ENCODE data around the gene DCP2. TPM values are rescaled to one million over a fixed set of nuclear protein-coding genes. Genes with fewer than 3 reads are reported as not detected.

Gene DCP2
- total RNA-seq (2013; cell fraction: nucleolus; rRNA removed) = 124 and 133 TPM in 2 replicates
- total RNA-seq (2014; rRNA removed) (49.6 and 51.7 TPM in 2 replicates), total RNA-seq (2014; rRNA removed; fragmentation: Illumina TruSeq; extraction: Trizol) (59.3 and 61.8 TPM in 2 replicates), total RNA-seq (2021) (81.6 and 82.2 TPM in 2 replicates), polyA plus RNA-seq (2011; rRNA removed) (34.7 and 51.7 TPM in 2 replicates), polyA plus RNA-seq (2014; fragmentation: Illumina TruSeq; extraction: Trizol) (43.8 and 54.2 TPM in 2 replicates), polyA plus RNA-seq (2014; fragmentation: Nextera tagmentation; extraction: Ambion mirVana) (10 to 100 TPM; 23.4 to 25.3 TPM), polyA plus RNA-seq (2014; rRNA removed) (30.6 and 34.6 TPM in 2 replicates), polyA plus RNA-seq (2016; fragmentation: Nextera tagmentation; extraction: Ambion mirVana) (10 to 100 TPM; 51.0 to 55.1 TPM), polyA minus RNA-seq (2011; rRNA and poly(A)+ RNA removed) (57.8 and 67.6 TPM in 2 replicates), Bru-seq, nascent RNA (percentile 93 among the genes with signal in this experiment), BruChase-seq, experiment 1, labeled RNA remaining after a 6-hour chase (percentile 94 among the genes with signal in this experiment), BruChase-seq, experiment 2, labeled RNA remaining after a 2-hour chase (percentile 96 among the genes with signal in this experiment)
- 21.7 TPM for polyA plus RNA-seq (2011; ENCODE audit: low read depth)
- 20.5 and 25.7 TPM in 2 replicates for polyA plus RNA-seq (2011; cell fraction: cytosol; rRNA removed)
- 16.9 and 19.4 TPM in 2 replicates for polyA plus RNA-seq (2011; cell fraction: nucleus; rRNA removed)
- 25.6 and 28.8 TPM in 2 replicates for polyA plus RNA-seq (2012)
- polyA minus RNA-seq (2011; cell fraction: cytosol; rRNA and poly(A)+ RNA removed) = 18.4 and 18.5 TPM in 2 replicates
- 50.8 and 62.6 TPM in 2 replicates for polyA minus RNA-seq (2011; cell fraction: nucleus; rRNA and poly(A)+ RNA removed)
- long read RNA-seq, experiment 1, full-length matches to known transcripts = 11 of 26 reads
- long read RNA-seq, experiment 1, partial matches to known transcripts = 1 of 26 reads
- long read RNA-seq, experiment 1, other reads (novel, unspliced or antisense) = 14 of 26 reads
- long read RNA-seq, experiment 2, full-length matches to known transcripts = 61 of 152 reads
- long read RNA-seq, experiment 2, partial matches to known transcripts = 36 of 152 reads
- long read RNA-seq, experiment 2, other reads (novel, unspliced or antisense) = 55 of 152 reads

DNA sequence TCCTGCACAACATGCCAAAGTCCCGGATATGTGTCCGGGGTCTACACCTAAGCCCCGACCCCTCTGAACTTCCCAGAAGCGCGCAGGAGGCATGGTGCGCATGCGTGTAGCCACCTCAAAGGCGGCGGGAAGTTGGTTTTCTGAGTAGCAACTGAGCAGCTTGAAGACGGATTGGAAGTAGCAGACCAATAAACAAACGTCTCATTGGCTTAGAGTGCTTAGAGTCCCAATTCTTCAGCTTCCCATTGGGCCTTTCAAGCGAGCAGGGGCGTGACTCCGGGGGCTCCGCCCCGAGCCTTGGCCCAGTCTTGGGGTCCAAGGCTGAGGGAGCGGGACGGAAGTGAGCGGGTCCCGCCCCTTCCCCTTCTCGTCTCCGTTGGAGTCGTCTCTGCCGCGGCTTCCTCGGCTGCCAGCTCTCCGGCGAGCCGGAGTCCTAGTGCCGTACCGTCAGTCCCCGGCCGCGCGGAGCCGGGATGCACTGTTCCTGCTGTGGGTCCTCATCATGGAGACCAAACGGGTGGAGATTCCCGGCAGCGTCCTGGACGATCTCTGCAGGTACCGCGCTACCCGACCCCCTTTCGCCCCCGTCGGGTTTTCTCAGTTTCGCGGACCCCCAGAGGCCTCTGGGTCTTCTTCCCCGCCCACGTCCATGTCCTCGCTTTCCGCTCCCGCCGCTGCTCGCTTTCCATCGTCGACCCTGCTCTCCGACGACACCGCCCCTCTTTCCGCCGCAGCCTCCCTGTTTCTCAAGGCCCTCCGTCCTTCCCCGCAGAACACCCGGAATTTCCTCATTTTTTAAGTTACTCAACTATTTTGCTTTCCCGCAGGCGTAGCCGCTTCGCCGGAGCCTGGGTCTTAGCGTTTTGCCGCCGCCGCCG lies at the start of gene DCP2:
DCP2 (plus strand) TSS at position 367 of the 878 bp plus-strand sequence; CDS start at position 503, 136 bp downstream.
- WGBS (ENCODE audit: insufficient coverage, insufficient replicate concordance, low lambda C conversion rate, missing lambda C conversion rate) = under 1% methylated on average over 72 of the region's 75 CpGs
- Histone ChIP-seq H3K9ac (ENCODE audit: control insufficient read depth, insufficient read depth, low read length) (peak within 1 kb of the TSS; percentile 94), H2AFZ (ENCODE audit: control insufficient read depth, low read depth, low read length) (peak within 1 kb of the TSS; percentile 86), H3K36me3 (ENCODE audit: control insufficient read depth in 2 of 2, insufficient read depth in 2 of 2, low read length in 1 of 2) (peaks cover 0 to 1% of the 10 kb centered on the region in 2 experiments; a peak in 1 of 4 replicates), H3K27me3 (replicated peaks in 1 of 2; ENCODE audit: control insufficient read depth in 2 of 2, insufficient read depth in 2 of 2, low read length in 1 of 2) (no peaks in the 10 kb centered on the region), H4K20me1 (ENCODE audit: control insufficient read depth, insufficient read depth) (no peaks in the 10 kb centered on the region), H3K4me3 (peak within 1 kb of the TSS; percentile 97), H3K9me3 (replicated peaks; ENCODE audit: control insufficient read depth, insufficient read depth, low read length) (no peaks in the 10 kb centered on the region), H3K27ac (ENCODE audit: control insufficient read depth, insufficient read depth) (peak within 1 kb of the TSS; percentile 88), H3K4me1 (ENCODE audit: control insufficient read depth, insufficient read depth, low read length) (no peaks in the 10 kb centered on the region; the same call in 1 of the 2 replicates), H3K4me2 (ENCODE audit: control insufficient read depth, insufficient read depth) (peak within 1 kb of the TSS; percentile 86), H3K79me2 (ENCODE audit: control insufficient read depth, insufficient read depth, low read length) (peaks cover 51% of the 10 kb centered on the region)
- intact Hi-C loops (cut with micrococcal nuclease; ENCODE audit: unreplicated experiment) (loop anchor here (2.0 to 5.0 kb wide), 3 partner anchors 54 to 541 kb away; partner anchors contain the start of gene REEP5), in situ Hi-C loops (cut with MboI) (loop anchor here (25.0 kb wide), 1 partner anchor 1436 kb away; no protein-coding TSS in a partner anchor)
- RAD21 ChIA-PET (ENCODE audit: unreplicated experiment) = interaction anchor here (1.0 to 1.8 kb wide), 13 partner anchors 9 to 545 kb away, joined by 3 to 12 read pairs (median 5); partner anchors contain the start of genes REEP5 and SRP19
- FAIRE-seq (peak; percentile 96), ATAC-seq (peak; percentile 97), DNase-seq (ENCODE audit: low read depth, low spot score) (peak; percentile 99)
- SMC1A ChIA-PET (ENCODE audit: uncharacterized antibody, unreplicated experiment) = interaction anchor here (0.6 to 3.9 kb wide), 14 partner anchors 9 to 1360 kb away, joined by 3 to 33 read pairs (median 4); partner anchors contain the start of gene REEP5
- POLR2A ChIA-PET = interaction anchor here (1.0 to 1.5 kb wide), 13 partner anchors 8 to 1731 kb away, joined by 3 to 20 read pairs (median 4); partner anchors contain the start of gene REEP5
- CTCF ChIA-PET = interaction anchor here (0.5 to 2.9 kb wide), 9 partner anchors 10 to 635 kb away, joined by 3 to 11 read pairs (median 4); partner anchors contain the start of genes REEP5 and SRP19
- BruUV-seq (replicated peaks) = no TSS peak
- TF ChIP-seq FOS (IDR thresholded peaks at IDR 0.05; ENCODE audit: borderline replicate concordance, extremely low read depth, insufficient read length) = peak; percentile 74
- TF ChIP-seq ZNF622 (IDR thresholded peaks at IDR 0.05) = no peak
- TF ChIP-seq RELA (IDR thresholded peaks at IDR 0.05; ENCODE audit: borderline replicate concordance, partially characterized antibody) = no peak
- TF ChIP-seq ATF3 (IDR thresholded peaks at IDR 0.05; ENCODE audit: borderline replicate concordance, extremely low read depth, low read depth, low read length) = no peak
- no peak for TF ChIP-seq NFXL1 (IDR thresholded peaks at IDR 0.05; ENCODE audit: borderline replicate concordance)
- no peak for TF ChIP-seq WRNIP1 (IDR thresholded peaks at IDR 0.05; ENCODE audit: borderline replicate concordance, low read depth, low read length)
- TF ChIP-seq MTA2 (IDR thresholded peaks at IDR 0.05; ENCODE audit: low read depth) = peak; percentile 39; the same call in 1 of the 2 replicates
- no peak for TF ChIP-seq SRF (IDR thresholded peaks at IDR 0.05; ENCODE audit: low read depth in 2 of 2, low read length in 2 of 2)
- peak; percentile 74 for TF ChIP-seq NBN (IDR thresholded peaks at IDR 0.05)
- TF ChIP-seq ETV6 (conservative IDR thresholded peaks at IDR 0.05 in 1 of 2, IDR thresholded peaks at IDR 0.05 in 1 of 2; ENCODE audit: borderline replicate concordance in 1 of 2, low read depth in 1 of 2) = peak in 1 of 2 experiments; percentile 61; a peak in 1 of 4 replicates
- no peak for TF ChIP-seq SMC3 (IDR thresholded peaks at IDR 0.05; ENCODE audit: borderline replicate concordance, low read length)
- TF ChIP-seq, protein P1, sequence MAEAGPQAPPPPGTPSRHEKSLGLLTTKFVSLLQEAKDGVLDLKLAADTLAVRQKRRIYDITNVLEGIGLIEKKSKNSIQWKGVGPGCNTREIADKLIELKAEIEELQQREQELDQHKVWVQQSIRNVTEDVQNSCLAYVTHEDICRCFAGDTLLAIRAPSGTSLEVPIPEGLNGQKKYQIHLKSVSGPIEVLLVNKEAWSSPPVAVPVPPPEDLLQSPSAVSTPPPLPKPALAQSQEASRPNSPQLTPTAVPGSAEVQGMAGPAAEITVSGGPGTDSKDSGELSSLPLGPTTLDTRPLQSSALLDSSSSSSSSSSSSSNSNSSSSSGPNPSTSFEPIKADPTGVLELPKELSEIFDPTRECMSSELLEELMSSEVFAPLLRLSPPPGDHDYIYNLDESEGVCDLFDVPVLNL (IDR thresholded peaks at IDR 0.05; ENCODE audit: low read depth, low read length) = peak; percentile 95
- TF ChIP-seq MXI1 (IDR thresholded peaks at IDR 0.05; ENCODE audit: low read depth, low read length) = peak; percentile 45; the same call in 1 of the 2 replicates
- TF ChIP-seq CHD4 (IDR thresholded peaks at IDR 0.05) = no peak
- TF ChIP-seq SMAD5 (IDR thresholded peaks at IDR 0.05; ENCODE audit: low read depth) = peak; percentile 64; the same call in 1 of the 2 replicates
